PC-9 (cell line): Measurements from ENCODE around the gene COL23A1. TPM values are rescaled to one million over a fixed set of nuclear protein-coding genes. Genes with fewer than 3 reads are reported as not detected.

Experiments
- BruUV-seq: library from RNA; stranded (reverse); fragments of 400-500 nt; replicated peaks from 2 replicates; lab custom pipeline; 2021; lab: Mats Ljungman, UMichigan
- CTCF ChIA-PET: fragments of 300-600 bp; sonication (Branson Sonifier 250); formaldehyde crosslinking; loops from one replicate; lab custom pipeline; 2022; ENCODE audit warnings: antibody characterized with exemption; lab: Charles Lee
- POLR2A ChIA-PET: fragments of 300-600 bp; sonication (Branson Sonifier 250); formaldehyde crosslinking; loops from one replicate; lab custom pipeline; 2022; ENCODE audit warnings: antibody characterized with exemption; ENCODE audit not compliant: unreplicated experiment; lab: Charles Lee
- DNase-seq, 2 experiments: peaks; one replicate each; pipeline versions ENCODE4 v3.0.0 to v3.0.0-alpha.2; 2015 to 2022; ENCODE audit warnings: mixed read lengths in 1 of 2
- H2AFZ ChIP-seq: fragments of 200-600 bp; sonication (generic); 2 replicates; pipeline ENCODE4 v1.8.1; 2017; ENCODE audit warnings: antibody characterized with exemption
- H3F3A ChIP-seq: fragments of 200-600 bp; sonication (generic); 2 replicates; pipeline ENCODE4 v1.8.1; 2017; ENCODE audit warnings: antibody characterized with exemption, mild to moderate bottlenecking, low read depth; ENCODE audit not compliant: insufficient read depth
- H3K27ac ChIP-seq: fragments of 200-600 bp; sonication (generic); 2 replicates; pipeline ENCODE4 v1.6.1; 2016; ENCODE audit warnings: mixed run types
- H3K27me3 ChIP-seq: fragments of 200-600 bp; sonication (generic); 2 replicates; pipeline ENCODE4 v1.6.1; 2016; ENCODE audit warnings: low read depth, mixed run types; ENCODE audit not compliant: insufficient read depth
- H3K36me3 ChIP-seq: fragments of 200-600 bp; sonication (generic); 2 replicates; pipeline ENCODE4 v1.6.1; 2016; ENCODE audit warnings: low read depth, mixed run types
- H3K4me1 ChIP-seq: fragments of 200-600 bp; sonication (generic); replicated peaks from 2 replicates; pipeline ENCODE4 v1.6.1; 2016; ENCODE audit warnings: mixed run types; ENCODE audit not compliant: insufficient read depth
- H3K4me2 ChIP-seq: fragments of 200-600 bp; sonication (generic); 2 replicates; pipeline ENCODE4 v1.6.1; 2017; ENCODE audit warnings: mixed run types
- H3K4me3 ChIP-seq: fragments of 200-600 bp; sonication (generic); 2 replicates; pipeline ENCODE4 v1.6.1; 2016; ENCODE audit warnings: mixed run types
- H3K79me2 ChIP-seq: fragments of 200-600 bp; sonication (generic); 2 replicates; pipeline ENCODE4 v1.6.1; 2017; ENCODE audit warnings: low read depth, mixed run types
- H3K9me2 ChIP-seq: fragments of 200-600 bp; sonication (generic); 2 replicates; pipeline ENCODE4 v1.8.1; 2017; ENCODE audit warnings: mild to moderate bottlenecking; ENCODE audit not compliant: insufficient read depth
- H3K9me3 ChIP-seq: fragments of 200-600 bp; sonication (generic); 2 replicates; pipeline ENCODE4 v1.8.1; 2016; ENCODE audit warnings: low read depth; ENCODE audit not compliant: insufficient read depth
- H4K20me1 ChIP-seq: fragments of 200-600 bp; sonication (generic); 2 replicates; pipeline ENCODE4 v1.8.1; 2017; ENCODE audit not compliant: insufficient read depth
- CTCF ChIP-seq: fragments of 200-600 bp; sonication (generic); conservative IDR thresholded peaks from 2 replicates; pipeline ENCODE4 v1.6.1; 2017; ENCODE audit warnings: mixed run types, antibody characterized with exemption, mild to moderate bottlenecking, moderate library complexity
- EZH2 ChIP-seq: fragments of 200-600 bp; sonication (generic); IDR thresholded peaks from 2 replicates; pipeline ENCODE4 v1.8.0; 2017; ENCODE audit warnings: antibody characterized with exemption, low read depth
- intact Hi-C: fragments of 100-400 bp; cut with micrococcal nuclease; formaldehyde crosslinking; loops from one replicate; pipeline ENCODE4 v1.10.0; 2022; ENCODE audit not compliant: unreplicated experiment
- total RNA-seq: library from RNA; stranded (reverse); gene quantifications from 2 replicates; pipeline ENCODE4 v1.2.3, GENCODE V29; 2021

The COL23A1 gene
- total RNA-seq, 1 experiment from 2014 or later = not detected

- POLR2A ChIA-PET = no interaction called here
Observed at GRCh38 chr5:178225174-178225573, 365.0 kb downstream of the COL23A1 start.

GRCh38 chr5:178224403-178224802, 365.8 kb downstream of the COL23A1 start:
- Histone ChIP-seq H3K4me1 (no peaks in the 10 kb centered on the region), H3K9me2 (no peaks in the 10 kb centered on the region), H4K20me1 (peaks cover 33% of the 10 kb centered on the region), H3K27ac (no peak overlapping the region), H3F3A (peaks cover 23% of the 10 kb centered on the region; the same call in 1 of the 2 replicates), H2AFZ (no peak overlapping the region), H3K79me2 (peaks cover 9% of the 10 kb centered on the region), H3K27me3 (no peaks in the 10 kb centered on the region), H3K36me3 (peaks cover 16% of the 10 kb centered on the region), H3K9me3 (no peaks in the 10 kb centered on the region), H3K4me2 (no peak overlapping the region), H3K4me3 (no peak overlapping the region)
- ChIA-PET POLR2A (no interaction called here), CTCF (interaction anchor here (0.6 kb wide), 1 partner anchor 33 kb away, joined by 3 read pairs; no protein-coding TSS in a partner anchor)
- TF ChIP-seq CTCF = no peak
- no peak for TF ChIP-seq EZH2
- intact Hi-C loops = no loop called here
- BruUV-seq = no TSS peak
- DNase-seq = no peak

More at GRCh38 chr5:178225174-178225573, 365.0 kb downstream of the COL23A1 start:
- H3K9me3 ChIP-seq = no peaks in the 10 kb centered on the region
- H2AFZ ChIP-seq = no peak overlapping the region
- no peak overlapping the region for H3K4me2 ChIP-seq
- CTCF ChIA-PET = no interaction called here
- H3K4me1 ChIP-seq = peaks cover 4% of the 10 kb centered on the region
- H3K4me3 ChIP-seq = no peak overlapping the region
- H3K79me2 ChIP-seq = peaks cover 17% of the 10 kb centered on the region
- peaks cover 16% of the 10 kb centered on the region for H3F3A ChIP-seq
- H3K27me3 ChIP-seq = no peaks in the 10 kb centered on the region
- no peaks in the 10 kb centered on the region for H3K9me2 ChIP-seq
- BruUV-seq = no TSS peak
- no peak overlapping the region for H3K27ac ChIP-seq
- no peak for TF ChIP-seq CTCF
- no peak for TF ChIP-seq EZH2
- peaks cover 35% of the 10 kb centered on the region for H4K20me1 ChIP-seq
- intact Hi-C loops = no loop called here
- peaks cover 17% of the 10 kb centered on the region for H3K36me3 ChIP-seq
- no peak for DNase-seq

GRCh38 chr5:178223828-178224335, 366.3 kb downstream of the COL23A1 start:
- Histone ChIP-seq H3K27ac (no peak overlapping the region), H3K4me2 (no peak overlapping the region), H3K9me2 (no peaks in the 10 kb centered on the region), H3K4me3 (no peak overlapping the region), H3K36me3 (peaks cover 15% of the 10 kb centered on the region), H3K79me2 (peaks cover 4% of the 10 kb centered on the region; the same call in 1 of the 2 replicates), H3F3A (peaks cover 27% of the 10 kb centered on the region; the same call in 1 of the 2 replicates), H3K27me3 (no peaks in the 10 kb centered on the region), H3K4me1 (no peaks in the 10 kb centered on the region), H3K9me3 (no peaks in the 10 kb centered on the region), H2AFZ (no peak overlapping the region), H4K20me1 (peaks cover 33% of the 10 kb centered on the region)
- intact Hi-C loops = no loop called here
- DNase-seq = no peak
- no peak for TF ChIP-seq CTCF
- TF ChIP-seq EZH2 = no peak
- POLR2A ChIA-PET = no interaction called here
- no TSS peak for BruUV-seq
- CTCF ChIA-PET = interaction anchor here (0.6 kb wide), 1 partner anchor 32 kb away, joined by 3 read pairs; no protein-coding TSS in a partner anchor
